H1 (cell line): Measurements from ENCODE around the gene IFNG-AS1. TPM values are rescaled to one million over a fixed set of nuclear protein-coding genes. Genes with fewer than 3 reads are reported as not detected.

Experiments
- CTCF ChIA-PET: fragments of 300-600 bp; sonication (Branson Sonifier 250); formaldehyde crosslinking; loops from one replicate; lab custom pipeline; 2021; ENCODE audit not compliant: partially characterized antibody; lab: Charles Lee
- POLR2A ChIA-PET: fragments of 300-600 bp; sonication (Branson Sonifier 250); formaldehyde crosslinking; loops from one replicate; lab custom pipeline; 2021; ENCODE audit warnings: inconsistent platforms; ENCODE audit not compliant: partially characterized antibody; lab: Charles Lee
- DNase-seq, 2 experiments: peaks; one replicate each; pipeline versions ENCODE4 v3.0.0 to v3.0.0-alpha.2; 2010 to 2022; ENCODE audit warnings: low spot score in 2 of 2, low read depth in 1 of 2, mixed read lengths in 1 of 2
- FAIRE-seq: peaks from 2 replicates; lab custom pipeline; 2011; peaks lifted over from hg19 to GRCh38; lab: Jason Lieb, UNC
- H2AFZ ChIP-seq: 2 replicates; pipeline ENCODE4 v1.8.1; 2012; ENCODE audit warnings: low read length, inconsistent platforms
- H2AK5ac ChIP-seq: 2 replicates; pipeline ENCODE4 v1.6.1; 2013; ENCODE audit warnings: low read depth, low read length
- H2BK120ac ChIP-seq: replicated peaks from 2 replicates; pipeline ENCODE3; 2013; ENCODE audit warnings: low read depth, low read length, inconsistent platforms
- H2BK12ac ChIP-seq: 2 replicates; pipeline ENCODE4 v1.6.1; 2013; ENCODE audit warnings: low read depth, low read length
- H2BK15ac ChIP-seq: 2 replicates; pipeline ENCODE4 v1.6.1; 2013; ENCODE audit warnings: low read length
- H2BK20ac ChIP-seq: 2 replicates; pipeline ENCODE4 v1.6.1; 2013; ENCODE audit warnings: low read length
- H2BK5ac ChIP-seq: 2 replicates; pipeline ENCODE4 v1.6.1; 2013; ENCODE audit warnings: low read depth, low read length
- H3K14ac ChIP-seq: 2 replicates; pipeline ENCODE4 v1.6.1; 2013; ENCODE audit warnings: inconsistent platforms; ENCODE audit not compliant: insufficient read length
- H3K18ac ChIP-seq: 2 replicates; pipeline ENCODE4 v1.6.1; 2013; ENCODE audit warnings: low read length; ENCODE audit errors: extremely low read depth
- H3K23ac ChIP-seq: 2 replicates; pipeline ENCODE4 v1.6.1; 2013; ENCODE audit warnings: inconsistent platforms; ENCODE audit not compliant: insufficient read length
- H3K23me2 ChIP-seq: 2 replicates; pipeline ENCODE4 v1.6.1; 2013; ENCODE audit warnings: low read depth, low read length
- H3K27ac ChIP-seq: 2 replicates; pipeline ENCODE4 v1.6.1; 2011; ENCODE audit warnings: low read depth, low read length, inconsistent platforms
- H3K27me3 ChIP-seq, 4 experiments: replicated peaks in 1 of 4; 1 replicate in 1 of 4; 2 replicates in 3 of 4; pipeline versions ENCODE4 v1.6.1 to v1.8.1; 2011 to 2013; ENCODE audit warnings: low read length in 3 of 4, mild to moderate bottlenecking in 3 of 4, inconsistent platforms in 2 of 4, mixed read lengths in 2 of 4, moderate library complexity in 1 of 4; ENCODE audit not compliant: control insufficient read depth in 3 of 4, insufficient read depth in 3 of 4; ENCODE audit errors: extremely low read depth in 1 of 4
- H3K36me3 ChIP-seq, 4 experiments: 2 replicates each; pipeline versions ENCODE4 v1.6.1 to v1.8.1; 2011 to 2013; ENCODE audit warnings: mild to moderate bottlenecking in 4 of 4, low read length in 3 of 4, moderate library complexity in 2 of 4, control low read depth in 1 of 4, inconsistent platforms in 1 of 4; ENCODE audit not compliant: insufficient read depth in 4 of 4, control insufficient read depth in 2 of 4
- H3K4ac ChIP-seq: replicated peaks from 2 replicates; pipeline ENCODE3; 2013; ENCODE audit warnings: low read length, low read depth, mixed read lengths, inconsistent platforms; ENCODE audit not compliant: insufficient read length
- H3K4me1 ChIP-seq, 4 experiments: replicated peaks in 1 of 4; 1 replicate in 1 of 4; 2 replicates in 3 of 4; pipeline versions ENCODE4 v1.6.1 to v1.8.1; 2011 to 2013; ENCODE audit warnings: low read length in 3 of 4, inconsistent platforms in 2 of 4, mixed read lengths in 1 of 4; ENCODE audit not compliant: insufficient read depth in 4 of 4, control insufficient read depth in 3 of 4
- H3K4me2 ChIP-seq, 2 experiments: 2 replicates each; pipeline versions ENCODE4 v1.6.1 to v1.8.1; 2011 to 2013; ENCODE audit warnings: low read depth in 2 of 2, low read length in 2 of 2, control low read depth in 1 of 2, inconsistent platforms in 1 of 2, mild to moderate bottlenecking in 1 of 2; ENCODE audit not compliant: insufficient read depth in 1 of 2
- H3K4me3 ChIP-seq, 4 experiments: fragments of 200-600, 300-600 bp in 1 of 4; sonication (generic), shearing (Covaris generic), sonication (Bioruptor Twin) in 1 of 4; 2 replicates each; pipeline versions ENCODE4 v1.5.1 to v1.8.1; 2011 to 2016; ENCODE audit warnings: low read length in 4 of 4, low read depth in 3 of 4, control low read depth in 2 of 4, inconsistent platforms in 2 of 4, mild to moderate bottlenecking in 2 of 4, mixed read lengths in 1 of 4, moderate library complexity in 1 of 4; ENCODE audit not compliant: insufficient read depth in 2 of 4; ENCODE audit errors: extremely low read depth in 1 of 4
- H3K56ac ChIP-seq: replicated peaks from 2 replicates; pipeline ENCODE3; 2013; ENCODE audit warnings: low read depth, mild to moderate bottlenecking, mixed read lengths, low read length, inconsistent platforms; ENCODE audit not compliant: insufficient read length
- H3K79me1 ChIP-seq: 2 replicates; pipeline ENCODE4 v1.6.1; 2013; ENCODE audit warnings: low read depth, low read length, control low read depth
- H3K79me2 ChIP-seq, 2 experiments: 2 replicates each; pipeline versions ENCODE4 v1.6.1 to v1.8.1; 2012 to 2013; ENCODE audit warnings: low read length in 2 of 2, mild to moderate bottlenecking in 2 of 2, inconsistent platforms in 1 of 2; ENCODE audit not compliant: insufficient read depth in 2 of 2, control insufficient read depth in 1 of 2
- H3K9ac ChIP-seq, 4 experiments: replicated peaks in 1 of 4; 1 replicate in 1 of 4; 2 replicates in 3 of 4; pipeline versions ENCODE4 v1.6.1 to v1.8.1; 2011 to 2013; ENCODE audit warnings: low read depth in 3 of 4, low read length in 3 of 4, control low read depth in 2 of 4, mild to moderate bottlenecking in 2 of 4, moderate library complexity in 2 of 4, inconsistent platforms in 1 of 4; ENCODE audit errors: extremely low read depth in 1 of 4
- H3K9me3 ChIP-seq, 2 experiments: 2 replicates each; pipeline versions ENCODE4 v1.6.1 to v1.8.1; 2012 to 2013; ENCODE audit warnings: mild to moderate bottlenecking in 2 of 2, moderate library complexity in 2 of 2, control low read depth in 1 of 2, inconsistent platforms in 1 of 2, low read depth in 1 of 2, low read length in 1 of 2, mixed read lengths in 1 of 2; ENCODE audit not compliant: insufficient read depth in 2 of 2
- H4K20me1 ChIP-seq, 2 experiments: replicated peaks in 1 of 2; 2 replicates each; pipeline versions ENCODE3 to v1.8.1; 2011 to 2013; ENCODE audit warnings: inconsistent platforms in 2 of 2, low read length in 2 of 2, mild to moderate bottlenecking in 1 of 2; ENCODE audit not compliant: insufficient read depth in 2 of 2, control insufficient read depth in 1 of 2
- H4K5ac ChIP-seq: 2 replicates; pipeline ENCODE4 v1.6.1; 2013; ENCODE audit warnings: low read length, low read depth, mixed read lengths, inconsistent platforms; ENCODE audit not compliant: insufficient read length
- H4K8ac ChIP-seq: 2 replicates; pipeline ENCODE4 v1.8.0; 2013; ENCODE audit warnings: mild to moderate bottlenecking, moderate library complexity, low read length, inconsistent platforms; ENCODE audit not compliant: insufficient read depth; ENCODE audit errors: extremely low read depth
- H4K91ac ChIP-seq: replicated peaks from 2 replicates; pipeline ENCODE3; 2013; ENCODE audit warnings: low read length, mixed read lengths, inconsistent platforms; ENCODE audit not compliant: insufficient read length
- ASH2L ChIP-seq: fragments of 200-600, 300-600 bp; sonication (generic); IDR thresholded peaks from one replicate; pipeline ENCODE4 v1.7.1; 2017; ENCODE audit warnings: low read length
- CEBPB ChIP-seq: IDR thresholded peaks from 2 replicates; pipeline ENCODE4 v1.6.1; 2012; ENCODE audit warnings: low read depth, low read length
- CHD1 ChIP-seq: IDR thresholded peaks from 2 replicates; pipeline ENCODE4 v1.6.1; 2012; ENCODE audit warnings: low read depth, low read length, improper control_type of control experiment
- HDAC6 ChIP-seq: IDR thresholded peaks from one replicate; pipeline ENCODE4 v1.7.1; 2012; ENCODE audit warnings: low read depth, mild to moderate bottlenecking, inconsistent platforms, low read length, moderate library complexity
- JUN ChIP-seq: IDR thresholded peaks from 2 replicates; pipeline ENCODE4 v1.6.1; 2011; ENCODE audit warnings: low read depth, mild to moderate bottlenecking, improper control_type of control experiment, low read length
- MAFK ChIP-seq: IDR thresholded peaks from 2 replicates; pipeline ENCODE4 v1.6.1; 2012; ENCODE audit warnings: low read depth, mild to moderate bottlenecking, improper control_type of control experiment, low read length
- PHF8 ChIP-seq: fragments of 200-600 bp; sonication (generic); conservative IDR thresholded peaks from 2 replicates; pipeline ENCODE4 v1.7.1; 2012; ENCODE audit warnings: low read depth, mild to moderate bottlenecking, inconsistent platforms, low read length, moderate library complexity
- RAD21 ChIP-seq, 2 experiments: IDR thresholded peaks in 1 of 2; conservative IDR thresholded peaks in 1 of 2; 2 replicates each; pipeline ENCODE4 v1.6.1; 2011; ENCODE audit warnings: low read depth in 2 of 2, low read length in 2 of 2, improper control_type of control experiment in 1 of 2, inconsistent platforms in 1 of 2, mild to moderate bottlenecking in 1 of 2, moderate library complexity in 1 of 2
- RBBP5 ChIP-seq: IDR thresholded peaks from 2 replicates; pipeline ENCODE4 v1.7.1; 2012; ENCODE audit warnings: low read depth, mild to moderate bottlenecking, inconsistent platforms, low read length, moderate library complexity, borderline replicate concordance
- RXRA ChIP-seq: IDR thresholded peaks from 2 replicates; pipeline ENCODE4 v1.6.1; 2011; ENCODE audit warnings: low read depth, mild to moderate bottlenecking, low read length, moderate library complexity; ENCODE audit not compliant: insufficient read depth
- SP1 ChIP-seq: IDR thresholded peaks from 2 replicates; pipeline ENCODE4 v1.6.1; 2011; ENCODE audit warnings: low read depth, low read length
- SP4 ChIP-seq: IDR thresholded peaks from 2 replicates; pipeline ENCODE4 v1.6.1; 2012; ENCODE audit warnings: low read length, inconsistent platforms
- SRF ChIP-seq: IDR thresholded peaks from 2 replicates; pipeline ENCODE4 v1.6.1; 2011; ENCODE audit warnings: mild to moderate bottlenecking, low read depth, low read length, moderate library complexity
- SUZ12 ChIP-seq: fragments of 200-600 bp; sonication (generic); IDR thresholded peaks from 2 replicates; pipeline ENCODE4 v1.6.1; 2012; ENCODE audit warnings: mild to moderate bottlenecking, inconsistent platforms, low read length, moderate library complexity, mixed read lengths
- TBP ChIP-seq: IDR thresholded peaks from 2 replicates; pipeline ENCODE4 v1.6.1; 2011; ENCODE audit warnings: low read depth, low read length, improper control_type of control experiment
- ZNF274 ChIP-seq: IDR thresholded peaks from 2 replicates; pipeline ENCODE4 v1.7.0; 2012; ENCODE audit warnings: low read length, borderline replicate concordance; ENCODE audit errors: extremely low read depth
- WGBS, 2 experiments: shearing (Covaris generic) in 1 of 2; methylation state at CpG; one replicate each; pipeline versions ENCODE4 v1.1.6 to v1.1.7; 2013 to 2015; ENCODE audit warnings: low lambda C conversion rate in 2 of 2, mixed read lengths in 2 of 2, inconsistent platforms in 1 of 2, low coverage in 1 of 2, missing lambda C conversion rate in 1 of 2; ENCODE audit not compliant: insufficient replicate concordance in 2 of 2, insufficient coverage in 1 of 2, insufficient read length in 1 of 2; ENCODE audit errors: extremely low coverage in 1 of 2, missing lambda C conversion rate in 1 of 2; 5-methylcytosine and 5-hydroxymethylcytosine counted together
- polyA plus RNA-seq, 7 experiments: library from polyadenylated mRNA; depleted of rRNA in 3 of 7; stranded (reverse) in 5 of 7; unstranded in 2 of 7; fragments of >200 nt in 5 of 7; fragments of 200-250 nt in 2 of 7; gene quantifications; 1 replicate in 5 of 7; 2 replicates in 1 of 7; 4 replicates in 1 of 7; pipeline versions ENCODE4 v1.2.1 to v1.2.3, GENCODE V29; 2011 to 2013; ENCODE audit warnings: missing spikeins in 2 of 7, mixed read lengths in 2 of 7
- total RNA-seq: library from RNA; stranded (reverse); fragmentation: NEBNext Ultra II Directional; extraction: Animal tissue kit (Norgen Biotek cat#: 25700); gene quantifications from 2 replicates; pipeline ENCODE4 v1.2.1, GENCODE V29; 2021

IFNG-AS1 gene
- total and polyA plus RNA-seq, 2 of the 8 experiments (the other 6 are each of a cell fraction or from before 2014, with no cell fraction given), result not detected

- FAIRE-seq, result no peak
- TF ChIP-seq CEBPB (no peak), MAFK (no peak), SRF (no peak), SP1 (no peak), SP4 (no peak), RXRA (no peak), RBBP5 (no peak), PHF8 (no peak), RAD21 (IDR thresholded peaks at IDR 0.05 in 1 of 2, conservative IDR thresholded peaks at IDR 0.05 in 1 of 2; ENCODE audit: low read depth in 2 of 2, low read length in 2 of 2) (no peak), TBP (no peak), CHD1 (no peak), HDAC6 (no peak), ASH2L (no peak), ZNF274 (no peak), JUN (no peak), SUZ12 (no peak)
Observed at GRCh38 chr12:67939611-67940010, 49.6 kb upstream of the IFNG-AS1 start.

More at GRCh38 chr12:67939611-67940010, 49.6 kb upstream of the IFNG-AS1 start:
- no peak overlapping the region for H2BK15ac ChIP-seq
- H4K8ac ChIP-seq, result no peak overlapping the region
- H3K14ac ChIP-seq, result no peak overlapping the region
- no peak overlapping the region for H3K4me2 ChIP-seq
- ChIA-PET POLR2A (no interaction called here), CTCF (interaction anchor here (0.8 to 1.6 kb wide), 6 partner anchors 10 to 583 kb away, joined by 3 to 6 read pairs (median 4); no protein-coding TSS in a partner anchor)
- no peak overlapping the region for H3K27ac ChIP-seq
- H3K27me3 ChIP-seq, result no peaks in the 10 kb centered on the region
- no peak overlapping the region for H3K4me3 ChIP-seq
- no peak overlapping the region for H2BK20ac ChIP-seq
- no peaks in the 10 kb centered on the region for H3K79me1 ChIP-seq
- no peak overlapping the region for H3K18ac ChIP-seq
- no peak overlapping the region for H2BK12ac ChIP-seq
- H3K23ac ChIP-seq, result no peak overlapping the region
- no peaks in the 10 kb centered on the region for H3K9me3 ChIP-seq
- no peaks in the 10 kb centered on the region for H4K20me1 ChIP-seq
- 91% methylated on average over 2 of the region's 2 CpGs; no CpG with 5 or more reads in 1 of the 2 experiments for WGBS, 2 experiments
- no peak overlapping the region for H3K56ac ChIP-seq
- no peaks in the 10 kb centered on the region for H3K79me2 ChIP-seq
- H4K5ac ChIP-seq, result no peak overlapping the region
- no peak overlapping the region for H3K4ac ChIP-seq
- H2AFZ ChIP-seq, result no peak overlapping the region
- DNase-seq, result no peak
- H2BK5ac ChIP-seq, result no peak overlapping the region
- no peak overlapping the region for H2BK120ac ChIP-seq
- H3K23me2 ChIP-seq, result no peaks in the 10 kb centered on the region
- no peak overlapping the region for H4K91ac ChIP-seq
- no peaks in the 10 kb centered on the region for H3K36me3 ChIP-seq
- H2AK5ac ChIP-seq, result no peak overlapping the region
- peaks cover 0 to 6% (median 2%) of the 10 kb centered on the region in 4 experiments; a peak in 3 of 7 replicates for H3K4me1 ChIP-seq
- no peak overlapping the region for H3K9ac ChIP-seq
